ENCODE data around the gene OAS1. TPM values are rescaled to one million over a fixed set of nuclear protein-coding genes. Genes with fewer than 3 reads are reported as not detected.
A peak's percentile ranks its signal among the peaks of the same experiment; 100 is the strongest.

OAS1 gene
- total and polyA plus RNA-seq, 9 of the 15 experiments (the other 6 are each of a cell fraction or from before 2014, with no cell fraction given): 0.06 to 0.25 TPM; not detected in 7

DNA sequence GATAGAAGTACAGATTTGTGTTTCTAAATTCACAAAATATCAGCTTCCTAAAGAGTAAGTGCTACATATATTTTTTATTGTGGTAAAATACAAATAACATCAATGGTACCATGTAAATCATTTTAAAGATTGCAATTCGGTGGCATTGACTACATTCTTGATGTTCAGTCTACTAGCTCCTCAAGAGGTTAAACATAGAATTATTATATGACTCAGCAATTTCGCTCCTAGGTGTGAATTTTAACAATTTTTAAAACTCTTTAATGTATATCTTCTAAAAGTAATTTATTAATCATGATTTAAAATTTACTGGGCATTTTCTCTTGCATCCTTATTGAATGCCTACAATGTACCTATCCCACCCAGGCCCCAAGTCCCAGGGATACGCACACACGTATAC is 29.8 kb upstream of the OAS1 start:
- Histone ChIP-seq H3K27ac (ENCODE audit: extremely low read depth, low read depth, low read length) (no peak overlapping the region), H3K9ac (ENCODE audit: insufficient read depth in 1 of 2, low read depth in 2 of 2, low read length in 2 of 2) (no peak overlapping the region), H3K4me1 (replicated peaks in 1 of 2; ENCODE audit: control insufficient read depth in 2 of 2, insufficient read depth in 2 of 2, low read length in 2 of 2) (no peaks in the 10 kb centered on the region), H3K4me3 (no peak overlapping the region), H3K9me1 (ENCODE audit: control insufficient read depth, insufficient read depth, low read length) (no peaks in the 10 kb centered on the region), H2AFZ (ENCODE audit: low read depth, low read length) (no peak overlapping the region), H4K20me1 (replicated peaks; ENCODE audit: control insufficient read depth, insufficient read depth, low read length) (0 out of 2 replicates have a peak, but pooled peaks cover 6% of the 10 kb centered on the region), H3K4me2 (ENCODE audit: insufficient read depth, low read length) (no peak overlapping the region), H3K36me3 (ENCODE audit: control insufficient read depth, insufficient read depth, low read length) (no peaks in the 10 kb centered on the region), H3K79me2 (ENCODE audit: control insufficient read depth, insufficient read depth, low read length) (no peaks in the 10 kb centered on the region), H3K27me3 (ENCODE audit: control insufficient read depth in 2 of 2, insufficient read depth in 2 of 2, low read length in 2 of 2) (peaks cover 4 to 21% of the 10 kb centered on the region in 2 experiments; a peak in 3 of 5 replicates), H3K9me3 (replicated peaks; ENCODE audit: control insufficient read depth, insufficient read depth, low read depth, low read length) (no peaks in the 10 kb centered on the region)
- TF ChIP-seq, protein P1, sequence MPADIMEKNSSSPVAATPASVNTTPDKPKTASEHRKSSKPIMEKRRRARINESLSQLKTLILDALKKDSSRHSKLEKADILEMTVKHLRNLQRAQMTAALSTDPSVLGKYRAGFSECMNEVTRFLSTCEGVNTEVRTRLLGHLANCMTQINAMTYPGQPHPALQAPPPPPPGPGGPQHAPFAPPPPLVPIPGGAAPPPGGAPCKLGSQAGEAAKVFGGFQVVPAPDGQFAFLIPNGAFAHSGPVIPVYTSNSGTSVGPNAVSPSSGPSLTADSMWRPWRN (IDR thresholded peaks at IDR 0.05; ENCODE audit: low read depth): no peak
- TF ChIP-seq MAFK (IDR thresholded peaks at IDR 0.05; ENCODE audit: low read length) (peak; percentile 83), ZNF316 (IDR thresholded peaks at IDR 0.05) (peak; percentile 90), SMARCB1 (IDR thresholded peaks at IDR 0.05; ENCODE audit: insufficient read length, low read depth) (no peak), C11orf30 (IDR thresholded peaks at IDR 0.05; ENCODE audit: low read depth) (peak; percentile 74), MAFF (IDR thresholded peaks at IDR 0.05; ENCODE audit: low read length) (peak; percentile 86), BACH1 (tag; IDR thresholded peaks at IDR 0.05) (peak; percentile 65; the same call in 1 of the 2 replicates), FOXK2 (conservative IDR thresholded peaks at IDR 0.05 in 1 of 2, IDR thresholded peaks at IDR 0.05 in 1 of 2; ENCODE audit: low read depth in 2 of 2) (no peak), RBFOX2 (IDR thresholded peaks at IDR 0.05; ENCODE audit: low read depth, low read length) (no peak), PURB (CRISPR knock-in tag; IDR thresholded peaks at IDR 0.05; ENCODE audit: low read depth) (no peak), CBX8 (IDR thresholded peaks at IDR 0.05; ENCODE audit: borderline replicate concordance, extremely low read depth, low read depth, low read length, poor library complexity, severe bottlenecking) (no peak), ATF7 (IDR thresholded peaks at IDR 0.05) (no peak), NFE2L1 (tag; IDR thresholded peaks at IDR 0.05; ENCODE audit: borderline replicate concordance, low read depth) (peak; percentile 77; the same call in 1 of the 2 replicates), MAFG (tag; conservative IDR thresholded peaks at IDR 0.05) (peak; percentile 90), NFE2 (IDR thresholded peaks at IDR 0.05; ENCODE audit: low read depth) (peak; percentile 55; the same call in 1 of the 2 replicates), YBX1 (IDR thresholded peaks at IDR 0.05) (no peak), KDM4B (IDR thresholded peaks at IDR 0.05; ENCODE audit: borderline replicate concordance in 2 of 2, low read depth in 1 of 2) (no peak)
- TF ChIP-seq, protein P2, sequence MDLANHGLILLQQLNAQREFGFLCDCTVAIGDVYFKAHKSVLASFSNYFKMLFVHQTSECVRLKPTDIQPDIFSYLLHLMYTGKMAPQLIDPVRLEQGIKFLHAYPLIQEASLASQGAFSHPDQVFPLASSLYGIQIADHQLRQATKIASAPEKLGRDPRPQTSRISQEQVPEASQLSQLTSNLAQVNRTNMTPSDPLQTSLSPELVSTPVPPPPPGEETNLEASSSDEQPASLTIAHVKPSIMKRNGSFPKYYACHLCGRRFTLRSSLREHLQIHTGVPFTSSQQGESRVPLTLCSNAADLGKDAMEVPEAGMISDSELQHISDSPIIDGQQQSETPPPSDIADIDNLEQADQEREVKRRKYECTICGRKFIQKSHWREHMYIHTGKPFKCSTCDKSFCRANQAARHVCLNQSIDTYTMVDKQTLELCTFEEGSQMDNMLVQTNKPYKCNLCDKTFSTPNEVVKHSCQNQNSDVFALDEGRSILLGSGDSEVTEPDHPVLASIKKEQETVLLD (IDR thresholded peaks at IDR 0.05): no peak
- TF ChIP-seq, protein P3, sequence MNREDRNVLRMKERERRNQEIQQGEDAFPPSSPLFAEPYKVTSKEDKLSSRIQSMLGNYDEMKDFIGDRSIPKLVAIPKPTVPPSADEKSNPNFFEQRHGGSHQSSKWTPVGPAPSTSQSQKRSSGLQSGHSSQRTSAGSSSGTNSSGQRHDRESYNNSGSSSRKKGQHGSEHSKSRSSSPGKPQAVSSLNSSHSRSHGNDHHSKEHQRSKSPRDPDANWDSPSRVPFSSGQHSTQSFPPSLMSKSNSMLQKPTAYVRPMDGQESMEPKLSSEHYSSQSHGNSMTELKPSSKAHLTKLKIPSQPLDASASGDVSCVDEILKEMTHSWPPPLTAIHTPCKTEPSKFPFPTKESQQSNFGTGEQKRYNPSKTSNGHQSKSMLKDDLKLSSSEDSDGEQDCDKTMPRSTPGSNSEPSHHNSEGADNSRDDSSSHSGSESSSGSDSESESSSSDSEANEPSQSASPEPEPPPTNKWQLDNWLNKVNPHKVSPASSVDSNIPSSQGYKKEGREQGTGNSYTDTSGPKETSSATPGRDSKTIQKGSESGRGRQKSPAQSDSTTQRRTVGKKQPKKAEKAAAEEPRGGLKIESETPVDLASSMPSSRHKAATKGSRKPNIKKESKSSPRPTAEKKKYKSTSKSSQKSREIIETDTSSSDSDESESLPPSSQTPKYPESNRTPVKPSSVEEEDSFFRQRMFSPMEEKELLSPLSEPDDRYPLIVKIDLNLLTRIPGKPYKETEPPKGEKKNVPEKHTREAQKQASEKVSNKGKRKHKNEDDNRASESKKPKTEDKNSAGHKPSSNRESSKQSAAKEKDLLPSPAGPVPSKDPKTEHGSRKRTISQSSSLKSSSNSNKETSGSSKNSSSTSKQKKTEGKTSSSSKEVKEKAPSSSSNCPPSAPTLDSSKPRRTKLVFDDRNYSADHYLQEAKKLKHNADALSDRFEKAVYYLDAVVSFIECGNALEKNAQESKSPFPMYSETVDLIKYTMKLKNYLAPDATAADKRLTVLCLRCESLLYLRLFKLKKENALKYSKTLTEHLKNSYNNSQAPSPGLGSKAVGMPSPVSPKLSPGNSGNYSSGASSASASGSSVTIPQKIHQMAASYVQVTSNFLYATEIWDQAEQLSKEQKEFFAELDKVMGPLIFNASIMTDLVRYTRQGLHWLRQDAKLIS (CRISPR knock-in tag; IDR thresholded peaks at IDR 0.05): no peak
- ChIA-PET CTCF (ENCODE audit: low intra/inter-chr PET ratio) (no interaction called here), POLR2A (no interaction called here)
- FAIRE-seq (no peak), ATAC-seq (no peak), DNase-seq (ENCODE audit: extremely low read depth in 1 of 4, low spot score in 3 of 4) (no peak)
- in situ Hi-C loops (cut with MboI) (no loop called here), intact Hi-C loops (cut with micrococcal nuclease) (no loop called here)
- WGBS (ENCODE audit: insufficient coverage, low coverage, missing lambda C conversion rate): 0% methylated on average over 4 of the region's 4 CpGs
- no TSS peak for BruUV-seq (replicated peaks)
